K562 (cell line): ENCODE results near the gene TXNRD2. TPM values are rescaled to one million over a fixed set of nuclear protein-coding genes. Genes with fewer than 3 reads are reported as not detected.
A peak's percentile ranks its signal among the peaks of the same experiment; 100 is the strongest.

ENCODE experiments used
- BDP1 ChIP-seq: IDR thresholded peaks from 3 replicates; pipeline ENCODE4 v1.6.1; 2011; ENCODE audit not compliant: insufficient read length, insufficient read depth
- HEY1 ChIP-seq: fragments of 250-450 bp; sonication (Bioruptor Pico); IDR thresholded peaks from 2 replicates; pipeline ENCODE4 v1.5.0; 2020; ENCODE audit warnings: mild to moderate bottlenecking, moderate library complexity, borderline replicate concordance
- SFPQ ChIP-seq: fragments of 200-400 bp; formaldehyde crosslinking; IDR thresholded peaks from 2 replicates; pipeline ENCODE4 v1.6.1; 2017; ENCODE audit warnings: mild to moderate bottlenecking, low read depth, low read length, moderate library complexity
- SMARCA4 ChIP-seq: fragments of 450-650 bp; IDR thresholded peaks from 2 replicates; pipeline ENCODE4 v1.6.1; 2016
- STAT6 ChIP-seq: sonication (generic); formaldehyde crosslinking; IDR thresholded peaks from 2 replicates; pipeline ENCODE4 v1.8.1; 2023; ENCODE audit warnings: mild to moderate bottlenecking, missing genetic modification reagents
- TAF9B ChIP-seq: fragments of 450-650 bp; IDR thresholded peaks from 2 replicates; pipeline ENCODE4 v1.6.1; 2018; ENCODE audit warnings: mild to moderate bottlenecking; ENCODE audit not compliant: partially characterized antibody
- TFE3 ChIP-seq: fragments of 450-650 bp; formaldehyde crosslinking; IDR thresholded peaks from 2 replicates; pipeline ENCODE4 v1.4.0; 2020; ENCODE audit warnings: mild to moderate bottlenecking, mixed read lengths
- THRA ChIP-seq: fragments of 450-650 bp; IDR thresholded peaks from 2 replicates; pipeline ENCODE4 v1.6.1; 2017; ENCODE audit warnings: mild to moderate bottlenecking, moderate library complexity
- TSHZ1 ChIP-seq: fragments of 250-450 bp; sonication (Bioruptor Pico); IDR thresholded peaks from 2 replicates; pipeline ENCODE4 v1.4.0; 2020; ENCODE audit warnings: mild to moderate bottlenecking, moderate library complexity
- YY1 ChIP-seq, 3 experiments: IDR thresholded peaks; 2 replicates each; pipeline ENCODE4 v1.6.1; 2011; ENCODE audit warnings: low read length in 2 of 3, mild to moderate bottlenecking in 2 of 3, moderate library complexity in 2 of 3, borderline replicate concordance in 1 of 3, control low read depth in 1 of 3, low read depth in 1 of 3; ENCODE audit not compliant: insufficient read depth in 3 of 3, insufficient replicate concordance in 2 of 3, control insufficient read depth in 1 of 3, insufficient read length in 1 of 3; ENCODE audit errors: extremely low read depth in 1 of 3
- ZBTB5 ChIP-seq: fragments of 450-650 bp; IDR thresholded peaks from 2 replicates; pipeline ENCODE4 v1.6.1; 2017; ENCODE audit warnings: antibody characterized with exemption
- polyA plus RNA-seq, 8 experiments: library from polyadenylated mRNA; depleted of rRNA in 4 of 8; stranded (reverse) in 5 of 8; unstranded in 3 of 8; fragments of >200 nt; fragmentation: Nextera tagmentation in 2 of 8; fragmentation: Illumina TruSeq in 1 of 8; extraction: Ambion mirVana in 2 of 8; extraction: Trizol in 1 of 8; gene quantifications; 2 replicates each; pipeline versions ENCODE4 v1.2.1 to v1.2.3, GENCODE V29; 2011 to 2014; ENCODE audit warnings: inconsistent platforms in 1 of 8, missing spikeins in 1 of 8
- total RNA-seq, 7 experiments: library from RNA; depleted of rRNA in 6 of 7; stranded (reverse); fragments of >200 nt in 6 of 7; fragmentation: Illumina TruSeq in 2 of 7; extraction: Trizol in 2 of 7; gene quantifications; 2 replicates each; pipeline versions ENCODE4 v1.2.1 to v1.2.3, GENCODE V29; 2011 to 2021; ENCODE audit warnings: low replicate concordance in 1 of 7

Gene TXNRD2
- total and polyA plus RNA-seq, 9 of the 15 experiments (the other 6 are each of a cell fraction or from before 2014, with no cell fraction given): 3.3 to 80.2 (median 49.4) TPM

- TF ChIP-seq TSHZ1 (CRISPR knock-in tag) (no peak), SFPQ (no peak), BDP1 (no peak), THRA (no peak), SMARCA4 (no peak), STAT6 (CRISPR knock-in tag) (peak; percentile 55; the same call in 1 of the 2 replicates), YY1 (IDR thresholded peaks at IDR 0.05; ENCODE audit: borderline replicate concordance in 1 of 3, control insufficient read depth in 1 of 3, extremely low read depth in 1 of 3, insufficient read depth in 3 of 3, insufficient read length in 1 of 3, insufficient replicate concordance in 2 of 3, low read depth in 1 of 3, low read length in 2 of 3) (peak in 2 of 3 experiments; percentile 53 to 80), TAF9B (no peak), HEY1 (no peak), ZBTB5 (no peak), TFE3 (CRISPR knock-in tag) (no peak)
Observed at GRCh38 chr22:19940536-19941364, 868 bp downstream of the TXNRD2 start (continued).
